ENCODE data around the gene COPE.

The COPE gene

DNA sequence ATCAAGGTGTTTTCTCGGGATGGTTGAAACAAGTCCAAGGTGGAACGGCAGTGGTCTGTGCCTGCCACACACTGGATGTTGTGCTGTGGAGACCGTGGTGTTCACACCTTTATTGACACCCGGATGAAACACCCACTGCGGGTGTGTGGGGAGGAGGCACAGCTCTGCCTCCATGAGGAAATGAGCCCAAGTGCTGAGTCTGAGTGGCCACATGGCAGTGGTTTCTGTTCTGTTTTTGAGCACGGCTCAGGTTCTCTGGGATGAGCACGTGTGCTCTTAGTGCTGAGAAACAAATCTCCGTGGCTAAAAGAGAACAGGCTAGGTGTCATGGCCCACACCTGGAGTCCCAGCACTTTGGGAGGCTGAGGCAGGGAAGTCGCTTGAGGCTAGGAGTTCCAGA lies 58.0 kb downstream of the COPE start:
- TF ChIP-seq, protein P1, sequence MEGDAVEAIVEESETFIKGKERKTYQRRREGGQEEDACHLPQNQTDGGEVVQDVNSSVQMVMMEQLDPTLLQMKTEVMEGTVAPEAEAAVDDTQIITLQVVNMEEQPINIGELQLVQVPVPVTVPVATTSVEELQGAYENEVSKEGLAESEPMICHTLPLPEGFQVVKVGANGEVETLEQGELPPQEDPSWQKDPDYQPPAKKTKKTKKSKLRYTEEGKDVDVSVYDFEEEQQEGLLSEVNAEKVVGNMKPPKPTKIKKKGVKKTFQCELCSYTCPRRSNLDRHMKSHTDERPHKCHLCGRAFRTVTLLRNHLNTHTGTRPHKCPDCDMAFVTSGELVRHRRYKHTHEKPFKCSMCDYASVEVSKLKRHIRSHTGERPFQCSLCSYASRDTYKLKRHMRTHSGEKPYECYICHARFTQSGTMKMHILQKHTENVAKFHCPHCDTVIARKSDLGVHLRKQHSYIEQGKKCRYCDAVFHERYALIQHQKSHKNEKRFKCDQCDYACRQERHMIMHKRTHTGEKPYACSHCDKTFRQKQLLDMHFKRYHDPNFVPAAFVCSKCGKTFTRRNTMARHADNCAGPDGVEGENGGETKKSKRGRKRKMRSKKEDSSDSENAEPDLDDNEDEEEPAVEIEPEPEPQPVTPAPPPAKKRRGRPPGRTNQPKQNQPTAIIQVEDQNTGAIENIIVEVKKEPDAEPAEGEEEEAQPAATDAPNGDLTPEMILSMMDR (IDR thresholded peaks at IDR 0.05; ENCODE audit: control insufficient read depth, insufficient read depth, low read depth, low read length, missing control alignments) = no peak
- no peak for DNase-seq (ENCODE audit: low read depth)
- H3K4me3 ChIP-seq (ENCODE audit: control insufficient read depth, low read depth, low read length) = no peak overlapping the region

GRCh38 chr19:18860725-18861124 lies 58.5 kb downstream of the COPE start:
- TF ChIP-seq, protein P1 (IDR thresholded peaks at IDR 0.05; ENCODE audit: control insufficient read depth, insufficient read depth, low read depth, low read length, missing control alignments) = no peak

GRCh38 chr19:18860302-18860700 lies 58.9 kb downstream of the COPE start:
- DNase-seq (ENCODE audit: low read depth) = no peak
- no peak overlapping the region for H3K4me3 ChIP-seq (ENCODE audit: control insufficient read depth, low read depth, low read length)
- TF ChIP-seq, protein P1 (IDR thresholded peaks at IDR 0.05; ENCODE audit: control insufficient read depth, insufficient read depth, low read depth, low read length, missing control alignments) = no peak

More at GRCh38 chr19:18860725-18861124, 58.5 kb downstream of the COPE start:
- no peak overlapping the region for H3K4me3 ChIP-seq (ENCODE audit: control insufficient read depth, low read depth, low read length)
- DNase-seq (ENCODE audit: low read depth) = no peak

DNA sequence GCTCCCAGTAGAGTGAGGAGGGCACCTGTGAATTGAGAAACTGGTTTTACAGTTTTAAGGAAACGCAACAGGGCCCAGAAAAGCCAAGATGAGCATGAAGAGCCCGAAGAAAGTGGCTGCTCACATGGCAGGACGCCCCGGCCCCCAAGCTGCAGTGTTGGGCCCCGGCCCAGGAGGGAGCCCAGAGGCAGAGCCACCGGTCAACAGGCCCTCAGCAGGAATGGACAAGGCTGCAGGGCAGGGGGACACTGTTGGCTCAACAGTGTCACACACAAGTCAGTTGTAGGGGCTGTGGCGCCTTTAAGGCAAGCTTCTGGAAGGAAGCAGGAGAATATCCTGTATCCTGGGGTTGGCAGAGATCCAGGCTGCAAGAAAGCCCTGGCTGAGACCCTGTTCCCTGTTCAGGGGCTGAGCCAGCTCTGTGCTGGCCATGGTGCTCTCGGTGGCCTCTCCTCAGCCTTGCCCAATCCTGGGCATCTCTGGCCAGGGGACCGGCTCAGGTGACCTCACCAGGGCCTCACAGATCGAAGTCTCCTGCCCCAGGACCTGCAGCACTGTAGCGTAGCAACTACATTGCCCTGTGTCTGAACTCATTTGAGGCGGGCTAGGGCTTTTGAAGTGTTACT lies 59.4 kb downstream of the COPE start:
- DNase-seq (ENCODE audit: low read depth) = no peak
- TF ChIP-seq, protein P1 (IDR thresholded peaks at IDR 0.05; ENCODE audit: control insufficient read depth, insufficient read depth, low read depth, low read length, missing control alignments) = no peak
- no peak overlapping the region for H3K4me3 ChIP-seq (ENCODE audit: control insufficient read depth, low read depth, low read length)

DNA sequence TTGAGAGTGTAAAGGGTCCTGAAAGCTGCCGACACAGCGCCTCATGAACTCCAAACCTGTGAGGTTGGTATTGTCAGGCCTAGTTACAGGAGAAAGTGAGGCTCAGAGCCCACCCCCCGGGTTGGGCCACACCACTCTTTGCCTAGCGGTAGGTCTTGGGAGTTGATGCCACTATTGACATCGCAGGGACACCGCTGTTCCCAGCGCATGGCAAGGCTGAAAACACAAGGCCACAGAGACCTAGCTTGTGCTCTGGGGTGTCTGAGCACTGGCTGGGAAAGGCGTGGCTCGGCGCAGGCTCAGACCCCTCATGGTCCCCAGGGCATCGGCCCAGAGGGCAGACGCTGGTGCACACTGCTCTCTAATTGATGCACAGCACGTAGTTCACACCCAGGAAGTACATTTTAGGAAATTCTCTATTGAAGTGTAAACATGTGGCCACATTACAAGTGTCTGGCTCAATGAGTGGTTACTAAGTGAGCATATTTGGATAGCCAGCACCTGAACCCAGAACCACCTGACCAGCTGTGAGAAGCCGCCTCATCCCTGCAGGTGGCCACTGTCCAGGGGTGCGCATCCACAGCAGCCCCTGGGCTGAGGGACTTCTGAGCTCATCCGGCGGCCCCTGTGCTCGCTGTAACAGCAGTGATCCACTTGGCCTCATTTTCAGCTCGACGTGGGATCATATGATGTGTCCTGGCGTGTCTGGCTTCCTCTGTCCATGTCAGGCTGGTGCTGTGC lies 60.1 kb downstream of the COPE start:
- TF ChIP-seq, protein P1 (IDR thresholded peaks at IDR 0.05; ENCODE audit: control insufficient read depth, insufficient read depth, low read depth, low read length, missing control alignments) = no peak
- DNase-seq (ENCODE audit: low read depth) = no peak

DNA sequence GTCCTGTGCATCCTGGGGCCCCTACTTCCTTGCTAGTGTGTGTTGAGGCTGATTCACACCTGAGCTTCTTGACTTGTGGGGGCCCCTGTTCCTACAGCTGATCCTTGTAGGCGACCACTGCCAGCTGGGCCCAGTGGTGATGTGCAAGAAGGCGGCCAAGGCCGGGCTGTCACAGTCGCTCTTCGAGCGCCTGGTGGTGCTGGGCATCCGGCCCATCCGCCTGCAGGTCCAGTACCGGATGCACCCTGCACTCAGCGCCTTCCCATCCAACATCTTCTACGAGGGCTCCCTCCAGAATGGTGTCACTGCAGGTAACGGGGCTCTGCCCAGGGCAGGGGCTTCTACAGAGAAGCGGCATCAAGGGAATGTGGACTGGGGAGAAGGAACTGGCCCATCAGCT lies 62.0 kb downstream of the COPE start:
- TF ChIP-seq, protein P1 (IDR thresholded peaks at IDR 0.05; ENCODE audit: control insufficient read depth, insufficient read depth, low read depth, low read length, missing control alignments) = no peak
- DNase-seq (ENCODE audit: low read depth) = no peak
- H3K4me3 ChIP-seq (ENCODE audit: control insufficient read depth, low read depth, low read length) = no peak overlapping the region

More for the DNA sequence above, 60.1 kb downstream of the COPE start:
- H3K4me3 ChIP-seq (ENCODE audit: control insufficient read depth, low read depth, low read length) = no peak overlapping the region
